Measurements from ENCODE around the gene TRAP1.
A peak's percentile ranks its signal among the peaks of the same experiment; 100 is the strongest.
"Not testable (repeated sequence)": the region's sequence is repeated elsewhere in the genome, so short reads cannot be mapped to it uniquely, and the experiment has no call there.

The TRAP1 gene

DNA sequence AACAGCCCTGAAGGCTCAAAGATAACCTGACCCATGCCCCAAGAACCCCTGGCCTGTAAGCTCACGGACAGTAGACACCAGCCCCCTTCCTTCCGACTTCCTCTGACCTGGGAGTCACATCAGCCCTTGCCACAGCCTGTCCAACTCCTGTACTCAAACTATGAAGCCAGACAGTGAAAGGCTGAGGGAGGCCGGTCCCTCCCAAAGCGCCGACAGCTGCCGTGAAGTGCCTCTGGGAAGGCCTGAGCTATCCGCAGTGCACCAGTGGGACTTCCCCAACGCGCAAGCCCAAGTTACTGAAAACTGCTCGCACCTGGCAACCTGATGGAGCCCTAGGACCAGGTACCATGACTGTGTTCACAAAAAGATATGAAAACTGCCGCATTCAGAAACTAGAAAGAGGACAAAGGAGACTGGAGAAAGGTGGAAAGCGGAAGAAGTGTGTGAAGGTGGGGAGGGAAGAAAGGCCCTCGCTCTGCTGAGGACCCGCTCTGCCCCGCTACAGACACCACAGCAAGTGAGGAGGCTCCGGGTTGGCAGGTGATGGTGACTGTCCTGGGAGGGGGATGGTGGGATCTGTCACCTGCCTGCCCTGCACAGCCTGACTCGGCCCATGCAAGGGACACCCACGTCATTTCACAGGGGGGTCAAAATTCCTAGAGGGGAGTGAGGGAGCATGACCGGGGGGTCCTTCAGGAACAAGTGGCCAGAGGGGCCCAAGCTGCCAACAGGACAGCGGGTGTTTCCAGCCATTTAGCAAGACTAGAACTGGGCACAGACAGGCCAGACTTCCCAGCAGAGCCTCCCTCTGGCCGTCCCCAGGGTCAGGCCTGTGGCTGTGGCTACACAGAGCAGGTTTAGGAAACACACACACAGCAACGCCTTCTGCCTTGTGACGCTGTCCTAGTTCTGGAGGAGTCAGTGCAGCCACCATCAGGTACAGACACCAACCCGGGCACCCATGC lies 13.1 kb upstream of the TRAP1 start:
- H3K27ac Mint-ChIP-seq, result no peak overlapping the region
- H3K36me3 Mint-ChIP-seq (ENCODE audit: low read depth), result peaks cover 28% of the 10 kb centered on the region

DNA sequence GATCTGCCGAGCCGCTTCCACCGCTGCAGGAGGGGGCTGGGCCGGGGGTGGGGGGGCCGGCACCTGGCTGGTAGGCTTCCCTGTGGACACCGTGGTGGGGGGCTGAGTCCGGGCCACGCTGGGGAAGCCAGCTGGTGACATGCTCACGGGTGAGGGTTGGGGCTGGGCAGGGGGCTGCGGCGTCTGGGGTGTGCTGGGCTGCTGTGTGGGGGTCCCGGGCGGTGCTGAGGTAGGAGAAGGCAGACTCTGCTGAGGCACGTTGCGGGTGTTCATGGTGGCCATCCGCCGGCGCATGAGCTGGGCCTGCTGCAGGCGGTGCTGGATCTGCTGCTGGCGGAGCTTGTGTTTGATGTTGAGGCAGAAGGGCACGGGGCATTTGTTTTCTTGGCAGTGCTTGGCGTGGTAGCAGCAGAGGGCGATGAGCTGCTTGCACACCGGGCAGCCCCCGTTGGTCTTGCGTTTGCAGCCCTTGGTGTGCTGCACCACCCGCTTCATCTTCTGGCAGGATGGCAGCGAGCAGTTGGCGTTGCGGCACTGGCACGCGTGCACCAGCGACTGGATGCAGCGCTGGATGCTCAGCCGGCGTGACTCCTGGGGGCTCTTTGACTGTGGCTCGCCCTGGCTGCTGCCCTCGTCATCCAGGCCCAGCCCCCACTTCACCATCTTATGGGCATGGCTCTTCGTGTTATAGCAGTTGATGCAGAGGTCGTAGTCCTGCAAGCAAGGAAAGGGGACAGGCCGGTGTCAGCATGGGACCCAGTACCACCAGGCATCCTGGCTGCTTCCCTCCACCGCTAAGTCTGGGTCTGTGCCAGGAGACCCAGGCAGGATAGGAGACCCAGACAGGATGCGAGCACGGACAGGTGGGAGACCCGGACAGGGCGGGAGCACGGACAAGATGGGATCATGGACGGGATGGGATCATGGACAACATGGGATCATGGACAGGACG lies 12.1 kb upstream of the TRAP1 start:
- H3K36me3 Mint-ChIP-seq (ENCODE audit: low read depth), result peaks cover 24% of the 10 kb centered on the region
- no peaks in the 10 kb centered on the region for H3K4me1 Mint-ChIP-seq
- no peak overlapping the region for H3K4me3 Mint-ChIP-seq
- H3K27ac Mint-ChIP-seq, result no peak overlapping the region
- H3K27me3 Mint-ChIP-seq, result no peaks in the 10 kb centered on the region
- ATAC-seq (no peak), DNase-seq (no peak)
- no peaks in the 10 kb centered on the region for H3K9me3 Mint-ChIP-seq

More for the DNA sequence above, 13.1 kb upstream of the TRAP1 start:
- H3K4me1 Mint-ChIP-seq, result no peaks in the 10 kb centered on the region
- H3K9me3 Mint-ChIP-seq, result no peaks in the 10 kb centered on the region
- DNase-seq, result no peak
- H3K27me3 Mint-ChIP-seq, result no peaks in the 10 kb centered on the region
- no peak overlapping the region for H3K4me3 Mint-ChIP-seq
- ATAC-seq, result no peak

DNA sequence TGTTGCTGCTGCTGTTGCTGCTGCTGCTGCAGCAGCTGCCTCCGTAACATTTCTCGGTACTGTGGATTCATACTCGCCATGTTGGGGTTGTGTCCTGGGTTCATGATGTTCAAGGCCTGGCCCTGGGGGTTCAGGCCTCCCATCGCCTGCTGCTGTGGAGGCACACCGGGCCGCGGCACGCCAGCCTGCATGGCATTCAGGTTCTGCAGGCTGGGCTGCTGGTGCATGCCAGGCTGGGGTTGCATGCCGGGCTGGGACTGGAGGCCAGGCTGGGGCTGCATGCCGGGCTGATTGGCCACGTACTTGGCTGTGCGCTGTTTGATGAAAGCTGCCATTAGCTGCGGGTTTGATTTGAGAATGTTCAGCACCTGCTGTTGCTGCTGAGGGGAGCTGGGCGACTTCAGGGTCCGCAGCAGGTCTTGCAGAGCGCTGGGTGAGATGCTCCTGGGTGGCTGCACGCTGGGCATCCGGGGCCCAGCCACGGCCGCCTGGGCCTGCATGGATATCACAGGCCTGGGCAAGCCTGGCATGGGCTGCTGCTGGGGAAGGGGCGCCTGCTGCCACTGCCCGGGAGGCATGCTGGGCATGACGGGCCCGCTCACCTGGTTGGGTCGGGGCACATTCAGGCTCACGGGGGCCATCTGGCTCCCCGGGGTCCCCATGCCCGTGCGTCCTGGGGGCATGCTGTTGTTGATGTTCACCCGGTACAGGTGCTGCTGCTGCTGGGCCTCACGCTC lies 11.3 kb upstream of the TRAP1 start:
- H3K4me3 Mint-ChIP-seq, result no peak overlapping the region
- peaks cover 18% of the 10 kb centered on the region for H3K36me3 Mint-ChIP-seq (ENCODE audit: low read depth)
- ATAC-seq, result no peak
- no peaks in the 10 kb centered on the region for H3K9me3 Mint-ChIP-seq
- H3K4me1 Mint-ChIP-seq, result no peaks in the 10 kb centered on the region
- no peaks in the 10 kb centered on the region for H3K27me3 Mint-ChIP-seq
- no peak for DNase-seq
- H3K27ac Mint-ChIP-seq, result no peak overlapping the region

DNA sequence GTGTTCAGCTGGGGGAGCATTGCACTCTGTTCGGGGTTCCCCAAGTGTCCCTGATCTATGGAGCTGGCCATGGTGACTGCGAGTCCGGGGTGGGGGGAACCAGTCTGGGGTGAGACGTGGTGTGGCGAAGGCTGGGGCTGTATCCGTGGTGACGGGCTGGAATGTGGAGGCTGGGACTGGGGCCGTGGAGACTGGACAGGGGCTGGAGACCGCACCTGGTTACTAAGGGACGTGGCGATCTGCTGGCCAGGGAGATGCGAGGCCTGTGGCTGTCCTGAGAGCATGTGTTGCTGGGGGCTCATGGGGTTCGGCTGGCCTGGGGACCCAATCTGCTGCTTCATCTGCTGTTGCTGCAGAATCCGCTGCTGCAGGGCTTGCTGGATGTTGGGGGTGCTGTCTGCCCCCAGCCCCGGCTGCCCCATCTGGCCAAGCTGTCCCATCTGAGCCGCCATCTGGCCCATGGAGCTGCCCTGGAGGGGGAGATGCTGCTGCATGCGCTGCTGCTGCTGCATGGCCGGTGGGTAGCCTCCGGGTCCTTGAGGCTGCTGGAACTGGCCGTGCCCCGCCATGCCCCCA lies 10.6 kb upstream of the TRAP1 start:
- ATAC-seq, result no peak
- Mint-ChIP-seq H3K36me3 (ENCODE audit: low read depth) (peaks cover 13% of the 10 kb centered on the region), H3K27me3 (no peaks in the 10 kb centered on the region), H3K27ac (no peak overlapping the region), H3K9me3 (no peaks in the 10 kb centered on the region), H3K4me1 (no peaks in the 10 kb centered on the region), H3K4me3 (no peak overlapping the region)
- DNase-seq, result no peak

DNA sequence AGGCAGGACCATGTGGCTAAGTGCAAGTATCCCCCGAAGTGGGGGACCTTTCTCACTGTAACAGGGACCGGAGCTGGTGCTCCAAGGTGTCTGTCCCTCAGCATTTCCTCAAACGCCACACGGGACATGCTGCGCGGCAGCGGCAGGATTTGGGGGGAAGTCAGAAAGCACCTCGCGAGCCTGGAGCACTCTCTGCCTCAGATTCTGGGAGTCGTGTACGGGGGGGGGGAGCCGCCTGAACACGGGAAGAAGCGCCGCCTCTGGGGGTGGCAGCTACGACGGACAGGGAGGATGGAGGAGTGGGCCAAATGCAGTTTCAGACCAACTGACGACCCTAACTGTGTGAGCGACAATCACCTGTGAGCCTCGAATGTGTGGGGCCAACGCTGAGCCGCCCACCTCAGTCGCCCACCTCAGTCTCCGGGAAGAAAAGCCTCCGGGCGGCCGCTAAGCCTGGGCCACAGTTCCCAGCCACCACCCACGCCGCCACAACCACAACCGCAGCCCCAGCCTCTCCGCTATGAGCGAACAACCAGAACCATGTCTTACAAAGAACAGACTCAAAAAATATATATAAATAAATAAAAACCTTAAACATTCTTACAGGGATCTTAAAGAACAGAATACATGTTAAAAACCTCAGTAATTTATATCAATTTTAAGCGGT lies 8.8 kb upstream of the TRAP1 start:
- Mint-ChIP-seq H3K36me3 (ENCODE audit: low read depth) (peaks cover 7% of the 10 kb centered on the region), H3K9me3 (no peaks in the 10 kb centered on the region), H3K4me1 (no peaks in the 10 kb centered on the region), H3K4me3 (no peak overlapping the region), H3K27ac (no peak overlapping the region), H3K27me3 (no peaks in the 10 kb centered on the region)
- ATAC-seq (no peak), DNase-seq (no peak)

DNA sequence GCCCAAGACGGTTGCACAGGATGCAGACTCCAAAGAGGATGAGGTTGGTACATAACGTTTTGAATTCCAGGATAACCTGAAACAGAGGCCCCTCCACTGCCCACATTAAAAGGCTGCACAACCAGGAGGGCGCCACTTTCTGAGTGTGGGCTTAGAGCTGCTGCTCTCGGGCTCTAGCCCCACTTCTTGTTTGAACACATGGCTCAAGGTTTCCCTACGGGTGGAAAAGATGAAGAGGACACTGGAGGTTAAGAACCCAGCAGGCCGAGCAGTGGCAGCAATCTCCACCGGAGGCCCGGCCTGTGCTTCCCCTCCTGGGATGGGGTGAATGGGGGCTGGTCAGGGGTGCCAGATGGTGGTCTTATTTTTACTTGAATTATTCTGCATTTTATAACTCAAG lies 8.0 kb upstream of the TRAP1 start:
- H3K27ac Mint-ChIP-seq, result no peak overlapping the region
- no peaks in the 10 kb centered on the region for H3K4me1 Mint-ChIP-seq
- DNase-seq, result no peak
- no peaks in the 10 kb centered on the region for H3K27me3 Mint-ChIP-seq
- H3K4me3 Mint-ChIP-seq, result no peak overlapping the region
- no peak for ATAC-seq
- H3K36me3 Mint-ChIP-seq (ENCODE audit: low read depth), result peaks cover 2% of the 10 kb centered on the region
- H3K9me3 Mint-ChIP-seq, result no peaks in the 10 kb centered on the region

DNA sequence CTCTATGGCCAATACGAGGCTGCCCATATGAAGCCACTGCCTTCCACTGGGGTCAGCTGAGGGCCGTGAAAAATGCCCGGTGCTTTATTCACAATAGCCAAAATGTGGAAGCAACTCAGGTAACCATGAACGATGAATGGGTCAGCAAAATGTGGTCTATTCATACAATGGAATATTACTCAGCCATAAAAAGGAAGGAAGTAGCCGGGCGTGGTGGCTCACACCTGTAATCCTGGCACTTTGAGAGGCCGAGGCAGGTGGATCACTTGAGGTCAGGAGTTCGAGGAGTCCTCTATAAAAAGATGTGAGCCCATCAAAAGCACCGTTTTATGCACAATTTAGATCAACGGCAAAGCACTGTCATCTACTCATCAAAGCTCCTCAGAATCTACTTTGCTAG lies 5.2 kb upstream of the TRAP1 start:
- no peaks in the 10 kb centered on the region for H3K9me3 Mint-ChIP-seq
- no peak overlapping the region for H3K4me3 Mint-ChIP-seq
- no peaks in the 10 kb centered on the region for H3K27me3 Mint-ChIP-seq
- H3K27ac Mint-ChIP-seq, result no peak overlapping the region
- ATAC-seq, result no peak
- H3K36me3 Mint-ChIP-seq (ENCODE audit: low read depth), result peaks cover 2% of the 10 kb centered on the region
- peaks cover 7% of the 10 kb centered on the region for H3K4me1 Mint-ChIP-seq
- DNase-seq, result no peak

DNA sequence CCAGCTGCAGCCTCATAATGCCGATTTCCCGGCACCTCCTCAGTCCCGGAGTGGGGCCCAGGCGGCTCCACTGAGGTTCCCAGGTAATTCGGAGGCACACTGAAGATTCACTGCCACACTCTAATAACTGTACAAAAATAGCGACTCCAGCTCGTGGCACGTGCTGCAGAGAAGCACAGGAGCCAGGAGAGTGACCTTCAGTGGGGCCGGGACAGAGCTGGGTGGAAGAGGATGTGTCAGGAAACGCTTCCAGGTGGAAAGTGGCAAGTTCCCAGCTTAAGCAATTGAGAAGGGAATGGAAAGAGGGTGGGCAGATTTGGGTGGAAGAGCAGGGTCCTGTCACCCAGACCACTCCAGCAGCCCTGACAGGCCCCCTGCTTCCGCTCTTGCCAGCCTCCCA lies 3.1 kb upstream of the TRAP1 start:
- H3K9me3 Mint-ChIP-seq, result no peaks in the 10 kb centered on the region
- no peak overlapping the region for H3K4me3 Mint-ChIP-seq
- peaks cover 19% of the 10 kb centered on the region for H3K4me1 Mint-ChIP-seq
- H3K27ac Mint-ChIP-seq, result no peak overlapping the region
- ATAC-seq (no peak), DNase-seq (no peak)
- peaks cover 9% of the 10 kb centered on the region for H3K36me3 Mint-ChIP-seq (ENCODE audit: low read depth)
- no peaks in the 10 kb centered on the region for H3K27me3 Mint-ChIP-seq

DNA sequence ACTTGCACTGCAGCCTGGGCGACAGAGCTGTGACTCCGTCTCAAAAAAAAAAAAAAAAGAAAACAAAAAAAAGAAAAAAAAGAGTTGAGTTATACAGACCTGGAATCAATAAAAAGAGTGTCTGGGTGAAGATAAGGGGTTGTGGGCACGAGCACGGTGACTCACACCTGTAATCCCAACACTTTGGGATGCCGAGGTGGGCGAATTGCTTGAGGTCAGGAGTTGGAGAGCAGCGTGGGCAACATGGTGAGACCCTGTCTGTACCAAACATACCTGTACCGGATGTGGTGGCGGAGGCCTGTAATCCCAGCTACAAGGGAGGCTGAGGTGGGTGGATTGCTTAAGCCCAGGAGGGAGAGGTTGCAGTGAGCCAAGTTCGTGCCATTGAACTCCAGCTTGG lies 1.3 kb upstream of the TRAP1 start:
- H3K4me1 Mint-ChIP-seq, result peaks cover 35% of the 10 kb centered on the region
- peak overlapping the region; percentile 22 for H3K4me3 Mint-ChIP-seq
- H3K27ac Mint-ChIP-seq, result no peak overlapping the region
- ATAC-seq (no peak), DNase-seq (no peak)
- H3K36me3 Mint-ChIP-seq (ENCODE audit: low read depth), result peaks cover 24% of the 10 kb centered on the region
- H3K27me3 Mint-ChIP-seq, result no peaks in the 10 kb centered on the region
- H3K9me3 Mint-ChIP-seq, result no peaks in the 10 kb centered on the region

DNA sequence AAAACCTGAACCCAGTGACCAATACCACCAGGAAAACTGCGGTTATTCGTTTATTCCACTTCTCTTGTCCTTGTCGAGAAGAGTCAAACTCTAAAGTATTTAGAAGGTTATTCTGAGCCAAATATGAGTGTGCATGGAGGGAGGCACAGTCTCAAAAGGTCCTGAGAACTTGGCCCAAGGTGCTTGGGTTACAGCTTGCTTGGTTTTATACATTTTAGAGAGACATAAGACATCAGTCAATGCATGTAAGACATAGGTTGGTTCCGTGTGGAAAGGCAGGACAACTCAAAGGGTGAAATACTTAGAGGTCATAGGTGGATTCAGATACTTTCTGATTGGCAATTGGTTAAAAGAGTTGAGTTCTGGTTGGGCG lies 681 bp upstream of the TRAP1 start:
- no peaks in the 10 kb centered on the region for H3K9me3 Mint-ChIP-seq
- H3K4me3 Mint-ChIP-seq, result peak overlapping the region; percentile 80
- ATAC-seq (no peak), DNase-seq (no peak)
- H3K27ac Mint-ChIP-seq, result peak overlapping the region; percentile 88
- H3K27me3 Mint-ChIP-seq, result no peaks in the 10 kb centered on the region
- peaks cover 41% of the 10 kb centered on the region for H3K4me1 Mint-ChIP-seq
- peaks cover 30% of the 10 kb centered on the region for H3K36me3 Mint-ChIP-seq (ENCODE audit: low read depth)

DNA sequence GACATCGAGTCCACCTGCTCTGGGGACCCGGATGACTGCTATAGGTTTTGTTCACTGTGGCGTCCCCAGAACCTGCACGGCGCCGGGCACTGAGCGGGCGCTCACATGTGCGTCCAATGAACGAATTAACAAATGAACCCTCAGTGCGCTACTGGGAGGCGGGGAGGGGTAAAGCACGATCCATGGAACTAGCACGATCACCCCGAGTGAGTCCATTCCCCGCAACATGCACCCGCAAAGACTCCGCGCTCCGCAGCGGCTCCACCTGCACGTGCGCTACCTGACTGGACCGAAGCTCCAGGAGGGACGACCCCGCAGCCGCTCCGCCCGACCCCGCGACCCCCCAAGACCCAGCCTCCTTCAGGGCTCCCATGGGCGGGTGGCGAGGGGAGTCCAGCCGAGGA lies 491 bp downstream of the TRAP1 start:
- H3K9me3 Mint-ChIP-seq, result no peaks in the 10 kb centered on the region
- peak; percentile 39 for ATAC-seq
- peaks cover 38% of the 10 kb centered on the region for H3K36me3 Mint-ChIP-seq (ENCODE audit: low read depth)

DNA sequence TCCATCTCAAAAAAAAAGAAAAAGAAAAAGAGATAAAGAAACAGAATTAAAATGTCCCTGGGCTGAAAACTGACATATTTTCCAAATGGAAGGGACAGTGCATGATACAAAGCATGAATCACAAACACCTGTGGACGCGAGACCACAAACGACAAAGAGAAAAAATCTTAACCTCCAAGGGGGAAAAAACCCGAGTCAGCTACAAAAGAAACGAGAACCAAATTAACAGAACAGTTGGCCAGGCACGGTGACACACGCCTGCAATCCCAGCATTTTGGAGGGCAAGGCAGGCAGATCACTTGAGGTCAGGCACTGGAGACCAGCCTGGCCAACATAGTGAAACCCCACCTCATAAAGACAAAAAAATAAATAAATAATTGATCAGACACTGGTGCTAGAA lies 1.9 kb downstream of the TRAP1 start:
- peaks cover 48% of the 10 kb centered on the region for H3K4me1 Mint-ChIP-seq
- H3K27ac Mint-ChIP-seq, result peak overlapping the region; percentile 46
- peaks cover 42% of the 10 kb centered on the region for H3K36me3 Mint-ChIP-seq (ENCODE audit: low read depth)
- ATAC-seq (no peak), DNase-seq (no peak)
- H3K4me3 Mint-ChIP-seq, result peak overlapping the region; percentile 89
- no peaks in the 10 kb centered on the region for H3K27me3 Mint-ChIP-seq
- H3K9me3 Mint-ChIP-seq, result no peaks in the 10 kb centered on the region

More for the DNA sequence above, 491 bp downstream of the TRAP1 start:
- DNase-seq, result peak; percentile 42
- Mint-ChIP-seq H3K4me1 (peaks cover 45% of the 10 kb centered on the region), H3K27me3 (no peaks in the 10 kb centered on the region), H3K4me3 (peak overlapping the region; percentile 89), H3K27ac (peak overlapping the region; percentile 91)

DNA sequence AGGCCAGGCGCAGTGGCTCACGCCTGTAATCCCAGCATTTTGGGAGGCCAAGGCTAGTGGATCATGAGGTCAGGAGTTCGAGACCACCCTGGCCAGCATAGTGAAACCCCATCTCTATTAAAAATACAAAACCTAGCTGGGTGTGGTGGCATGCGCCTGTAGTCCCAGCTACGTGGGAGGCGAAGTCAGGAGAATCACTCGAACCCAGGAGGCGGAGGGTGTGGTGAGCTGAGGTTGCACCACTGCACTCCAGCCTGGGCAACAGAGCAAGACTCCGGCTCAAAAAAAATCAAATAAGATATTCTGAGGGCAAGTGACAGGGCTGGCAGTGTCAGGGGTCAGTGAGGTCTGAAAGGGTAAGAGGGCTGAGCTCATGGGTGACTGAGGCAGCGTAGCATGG lies 2.9 kb downstream of the TRAP1 start:
- not testable (repeated sequence) for ATAC-seq, H3K27ac Mint-ChIP-seq, H3K9me3 Mint-ChIP-seq, DNase-seq, H3K27me3 Mint-ChIP-seq, H3K4me3 Mint-ChIP-seq
- peaks cover 50% of the 10 kb centered on the region for H3K36me3 Mint-ChIP-seq (ENCODE audit: low read depth)
- H3K4me1 Mint-ChIP-seq, result peaks cover 48% of the 10 kb centered on the region

Measured in activated naive CD8-positive, alpha-beta T cell treated with anti-CD3 and anti-CD28 coated beads, Interleukin-2, amount 50 U/mL, for 24 hours (primary cell).